GM08714 (cell line): ENCODE data around the gene RGS9BP.
A peak's percentile ranks its signal among the peaks of the same experiment; 100 is the strongest.
"Not testable (repeated sequence)": the region's sequence is repeated elsewhere in the genome, so short reads cannot be mapped to it uniquely, and the experiment has no call there.

Experiments
- H3K4me3 ChIP-seq: fragments of 200-500 bp; sonication (Bioruptor generic); 2 replicates; pipeline ENCODE4 v1.5.1; 2014; ENCODE audit warnings: mild to moderate bottlenecking, low read length, inconsistent platforms
- ZNF274 ChIP-seq: IDR thresholded peaks from 2 replicates; pipeline ENCODE4 v1.6.1; 2012; ENCODE audit warnings: mild to moderate bottlenecking, low read depth, low read length

The RGS9BP gene

DNA sequence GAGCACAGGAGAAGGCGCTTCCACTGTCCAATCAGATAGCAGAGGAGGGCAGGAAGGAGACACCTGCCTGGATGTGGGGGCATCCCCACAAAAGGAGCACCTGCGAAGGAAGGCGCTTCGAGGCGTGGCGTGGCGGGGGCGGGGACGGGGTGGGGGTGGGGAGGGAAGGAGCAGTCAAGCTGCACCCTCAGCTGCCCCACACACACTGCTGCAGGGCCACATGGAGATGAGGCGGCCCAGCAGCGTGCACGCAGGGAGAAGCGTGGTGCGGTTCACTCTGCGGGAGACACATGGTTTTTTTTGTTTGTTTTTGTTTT, 22.1 kb upstream of the RGS9BP start:
- TF ChIP-seq ZNF274 = no peak
- H3K4me3 ChIP-seq = no peak overlapping the region

- H3K4me3 ChIP-seq = not testable (repeated sequence)
Observed at GRCh38 chr19:32656379-32656778, 19.3 kb upstream of the RGS9BP start.

DNA sequence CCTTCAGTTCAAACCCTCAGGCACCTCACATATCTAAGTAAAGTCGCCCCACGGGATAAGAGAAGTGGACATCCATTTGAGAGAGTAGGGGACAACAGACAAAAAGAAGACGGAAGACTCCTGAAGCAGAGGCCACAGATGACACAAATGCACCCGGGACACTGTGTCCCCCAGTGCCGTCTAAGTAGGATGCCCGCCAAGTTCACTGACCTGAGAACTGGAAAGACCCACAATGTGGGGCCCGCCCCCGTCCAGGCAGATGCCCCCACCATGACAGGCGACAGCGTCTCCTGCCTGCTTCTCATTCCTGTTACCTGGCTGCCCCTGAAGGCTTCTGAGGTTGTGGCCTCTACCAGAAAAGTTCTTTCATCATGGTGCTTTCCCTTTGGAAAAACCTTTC, 17.6 kb upstream of the RGS9BP start:
- no peak overlapping the region for H3K4me3 ChIP-seq
- TF ChIP-seq ZNF274 = no peak

- H3K4me3 ChIP-seq = no peak overlapping the region
- TF ChIP-seq ZNF274 = no peak
Observed at GRCh38 chr19:32658527-32658926, 17.1 kb upstream of the RGS9BP start.

- no peak overlapping the region for H3K4me3 ChIP-seq
- TF ChIP-seq ZNF274 = no peak
Observed at GRCh38 chr19:32661318-32661717, 14.3 kb upstream of the RGS9BP start.

DNA sequence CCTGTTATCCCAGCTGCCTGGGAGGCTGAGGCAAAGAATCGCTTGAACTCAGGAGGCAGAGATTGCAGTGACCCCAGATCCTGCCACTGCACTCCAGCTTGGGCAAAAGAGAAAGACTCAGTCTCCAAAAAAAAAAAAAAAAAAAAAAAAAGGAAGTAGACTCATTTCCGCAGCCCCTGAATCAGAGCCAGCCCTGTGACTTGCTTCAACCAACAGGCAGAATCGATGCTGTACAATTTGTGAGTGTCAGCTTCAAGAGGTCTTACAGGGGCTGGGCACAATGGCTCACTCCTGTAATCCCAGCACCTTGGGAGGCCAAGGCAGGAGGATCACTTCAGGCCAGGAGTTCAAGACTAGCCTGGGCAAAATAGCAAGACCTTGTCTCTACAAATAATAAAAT, 13.5 kb upstream of the RGS9BP start:
- no peak overlapping the region for H3K4me3 ChIP-seq
- TF ChIP-seq ZNF274 = no peak

DNA sequence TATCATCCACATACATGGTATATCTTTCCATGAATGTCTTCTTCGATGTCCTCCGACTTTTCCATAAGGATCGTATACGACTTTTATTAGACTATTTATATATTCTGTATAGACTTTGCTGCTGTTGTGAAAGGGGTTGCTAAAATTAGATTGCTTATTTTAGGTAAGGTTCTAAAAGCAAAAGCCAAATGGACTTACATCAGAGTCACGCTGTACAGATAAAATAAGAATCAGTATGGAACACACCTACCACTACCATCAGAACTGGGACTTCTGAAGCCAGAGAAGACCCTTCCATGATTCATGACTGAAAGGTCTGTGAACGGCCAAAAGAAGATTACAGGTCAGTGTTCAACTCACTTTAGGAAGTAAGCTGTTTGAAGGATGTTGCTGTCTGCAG, 9.6 kb upstream of the RGS9BP start:
- TF ChIP-seq ZNF274 = no peak
- H3K4me3 ChIP-seq = no peak overlapping the region

- TF ChIP-seq ZNF274 = no peak
- H3K4me3 ChIP-seq = no peak overlapping the region
Observed at GRCh38 chr19:32669310-32669709, 6.3 kb upstream of the RGS9BP start.

GRCh38 chr19:32671883-32672593, 3.6 kb upstream of the RGS9BP start:
- no peak for TF ChIP-seq ZNF274
- no peak overlapping the region for H3K4me3 ChIP-seq

DNA sequence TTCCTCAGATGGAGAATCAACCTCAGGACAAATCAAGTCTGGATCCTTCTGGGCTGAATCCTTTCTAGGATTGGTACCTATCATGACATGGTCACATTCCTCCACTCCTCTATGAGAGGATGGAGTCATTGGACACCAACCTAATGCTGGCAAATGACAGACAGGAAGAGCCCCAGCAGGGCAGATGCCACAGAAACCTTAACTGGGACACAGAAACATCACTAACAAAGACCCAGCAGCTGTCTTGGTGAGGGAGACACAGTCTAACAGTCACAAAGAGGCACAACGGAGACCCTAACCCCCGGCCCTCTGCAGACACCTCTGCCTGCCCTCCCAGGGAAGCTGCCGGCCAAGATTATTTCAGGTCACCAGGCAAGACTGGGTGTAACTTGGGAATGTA, 2.8 kb upstream of the RGS9BP start:
- H3K4me3 ChIP-seq = no peak overlapping the region
- TF ChIP-seq ZNF274 = no peak

DNA sequence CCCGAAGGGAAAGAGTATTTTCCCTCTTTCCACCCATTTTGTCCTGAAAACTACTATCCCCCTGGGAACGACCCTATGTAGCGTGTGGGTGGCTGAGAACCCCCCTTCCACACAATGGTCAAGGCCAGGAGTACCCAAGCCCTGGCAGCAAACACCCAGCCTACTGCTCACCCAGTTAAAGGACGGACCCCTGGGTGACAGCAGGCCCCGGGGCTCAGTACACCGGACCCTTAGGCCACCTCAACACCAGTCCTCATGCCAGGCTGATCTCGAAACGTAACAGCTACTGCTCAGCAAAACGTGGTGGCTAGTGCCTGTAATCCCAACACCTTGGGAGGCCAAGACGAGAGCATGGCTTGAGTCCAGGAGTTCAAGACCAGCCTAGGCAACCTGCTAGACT, 2.1 kb upstream of the RGS9BP start:
- H3K4me3 ChIP-seq = peak overlapping the region; percentile 73; the same call in 1 of the 2 replicates
- TF ChIP-seq ZNF274 = no peak

- peak overlapping the region; percentile 73 for H3K4me3 ChIP-seq
- TF ChIP-seq ZNF274 = no peak
Observed at GRCh38 chr19:32674153-32674930, 1.3 kb upstream of the RGS9BP start.

DNA sequence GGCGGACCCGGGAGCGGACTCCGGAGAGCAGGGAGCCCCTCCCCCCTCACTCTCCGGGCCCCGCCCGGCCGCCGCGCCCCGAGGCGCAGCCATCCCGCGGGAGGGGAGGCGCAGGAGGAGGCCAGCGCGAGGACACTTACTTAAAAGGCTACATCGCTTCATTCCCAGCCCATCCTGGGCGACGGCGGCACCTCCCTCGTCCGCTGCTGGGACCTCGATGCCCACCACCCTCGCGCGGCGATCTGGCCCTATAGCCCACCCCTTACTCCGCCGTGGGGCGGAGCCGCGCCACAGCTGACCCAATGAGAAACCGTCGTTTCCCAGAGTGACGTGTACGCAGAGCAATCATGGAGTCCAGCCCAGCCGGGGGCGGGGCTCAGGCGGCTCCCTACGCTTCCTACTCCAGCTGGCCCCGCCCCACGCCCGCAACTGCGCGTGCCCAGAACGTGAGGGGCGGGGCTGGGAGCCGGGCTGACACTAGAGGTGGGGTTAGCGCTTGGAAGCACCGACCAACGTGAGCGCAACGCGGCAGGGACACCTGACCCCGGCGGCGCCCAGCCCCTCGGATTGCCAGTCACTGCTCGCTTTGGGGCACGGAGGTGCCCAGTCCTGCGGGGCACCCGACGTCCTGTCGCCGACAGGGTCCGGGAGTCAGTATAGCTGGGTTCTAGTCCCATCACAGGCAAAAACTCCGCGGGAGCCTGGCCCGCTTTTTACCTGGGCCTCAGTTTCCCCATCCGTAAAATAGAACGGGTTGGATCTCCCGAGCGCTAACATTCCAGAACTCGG, 523 bp upstream of the RGS9BP start, which contains the start of gene ANKRD27:
Gene ANKRD27 (minus strand): TSS at position 250 of the 789 bp plus-strand sequence. CDS start 16,165 bp downstream, outside the sequence.
- H3K4me3 ChIP-seq = peak within 1 kb of the TSS; percentile 73
- no peak for TF ChIP-seq ZNF274

DNA sequence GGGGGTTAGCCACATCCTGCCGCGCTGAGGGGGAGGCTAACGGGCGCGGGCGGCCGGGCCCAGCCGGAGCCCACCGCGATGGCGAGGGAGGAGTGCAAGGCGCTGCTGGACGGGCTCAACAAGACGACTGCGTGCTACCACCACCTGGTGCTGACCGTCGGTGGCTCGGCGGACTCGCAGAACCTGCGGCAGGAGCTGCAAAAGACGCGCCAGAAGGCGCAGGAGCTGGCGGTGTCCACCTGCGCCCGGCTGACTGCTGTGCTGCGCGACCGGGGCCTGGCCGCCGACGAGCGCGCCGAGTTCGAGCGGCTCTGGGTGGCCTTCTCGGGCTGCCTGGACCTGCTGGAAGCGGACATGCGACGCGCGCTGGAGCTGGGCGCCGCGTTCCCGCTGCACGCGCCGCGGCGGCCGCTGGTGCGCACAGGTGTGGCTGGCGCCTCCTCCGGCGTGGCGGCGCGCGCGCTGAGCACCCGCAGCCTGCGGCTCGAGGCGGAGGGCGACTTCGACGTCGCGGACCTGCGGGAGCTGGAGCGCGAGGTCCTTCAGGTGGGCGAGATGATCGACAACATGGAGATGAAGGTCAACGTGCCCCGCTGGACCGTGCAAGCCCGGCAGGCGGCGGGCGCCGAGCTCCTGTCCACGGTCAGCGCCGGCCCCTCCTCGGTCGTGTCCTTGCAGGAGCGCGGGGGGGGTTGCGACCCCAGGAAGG, 692 bp downstream of the RGS9BP start:
- no peak for TF ChIP-seq ZNF274
- H3K4me3 ChIP-seq = peak overlapping the region; percentile 65; the same call in 1 of the 2 replicates
